Activated naive CD4-positive, alpha-beta T cell treated with anti-CD3 and anti-CD28 coated beads, Interleukin-2, amount 50 U/mL, for 72 hours (primary cell): ENCODE data around the gene SELENOI. TPM values are rescaled to one million over a fixed set of nuclear protein-coding genes. Genes with fewer than 3 reads are reported as not detected.

ENCODE experiments used
- ATAC-seq, 2 donors: fragments of 150-1000 bp; cut with Tn5 transposase; 2 replicates each; pipeline ENCODE4 v1.10.0; 2021; ENCODE audit warnings: mild to moderate bottlenecking in 2 of 2, moderate library complexity in 2 of 2
- DNase-seq, 2 donors: peaks; one replicate each; pipeline ENCODE4 v3.0.0; 2021 to 2022; ENCODE audit warnings: low spot score in 2 of 2
- H3K27ac Mint-ChIP-seq, 2 donors: one replicate each; pipeline ENCODE4 v1.8.0; 2022; ENCODE audit warnings: mild to moderate bottlenecking in 2 of 2, mixed read lengths in 2 of 2
- H3K36me3 Mint-ChIP-seq, 2 donors: one replicate each; pipeline ENCODE4 v1.8.0; 2022; ENCODE audit warnings: mixed read lengths in 2 of 2
- H3K9me3 Mint-ChIP-seq, 2 donors: one replicate each; pipeline ENCODE4 v1.8.0; 2022; ENCODE audit warnings: mixed read lengths in 2 of 2
- total RNA-seq, 2 donors: library from RNA; stranded (reverse); gene quantifications; one replicate each; pipeline ENCODE4 v1.2.3, GENCODE V29; 2022

Gene SELENOI
- total RNA-seq, 2 donors from 2014 or later, result 24.4 to 45.0 TPM

DNA sequence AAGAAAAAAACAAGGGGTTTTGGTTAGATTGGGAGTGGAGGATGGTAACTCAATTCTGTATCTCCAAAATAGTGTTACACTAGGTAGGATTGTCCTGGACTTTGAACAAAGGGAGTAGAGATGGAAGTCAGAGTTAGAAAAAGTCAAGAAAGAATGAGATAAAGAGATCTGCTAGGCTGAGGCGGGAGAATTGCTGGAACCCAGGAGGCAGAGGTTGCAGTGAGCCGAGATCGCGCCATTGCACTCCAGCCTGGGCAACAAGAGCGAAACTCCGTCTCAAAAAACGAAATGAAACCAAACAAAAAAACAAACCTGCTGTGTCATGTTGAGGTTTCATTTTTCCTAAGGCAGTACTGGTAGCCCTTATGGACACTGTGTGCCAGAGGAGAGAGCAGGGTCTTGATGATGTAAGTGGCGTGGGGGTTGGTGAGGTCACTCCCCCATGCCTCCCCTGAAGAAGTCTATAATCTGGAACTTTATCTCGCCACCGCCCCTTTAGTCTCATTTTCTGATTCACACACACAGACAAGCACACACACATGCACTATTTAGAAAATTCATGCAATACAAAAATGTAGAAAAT, 66.2 kb downstream of the SELENOI start:
- H3K36me3 Mint-ChIP-seq, result no peaks in the 10 kb centered on the region
- ATAC-seq, result peak; percentile 63 to 83
- no peak for DNase-seq
- peak overlapping the region in 1 of 2 donors; percentile 82 for H3K27ac Mint-ChIP-seq
- H3K9me3 Mint-ChIP-seq, result no peaks in the 10 kb centered on the region

GRCh38 chr2:26414311-26414710, 68.4 kb downstream of the SELENOI start:
- Mint-ChIP-seq H3K36me3 (no peaks in the 10 kb centered on the region), H3K9me3 (no peaks in the 10 kb centered on the region), H3K27ac (no peak overlapping the region)
- ATAC-seq, result no peak
- DNase-seq, result no peak

GRCh38 chr2:26421961-26422360, 76.0 kb downstream of the SELENOI start:
- Mint-ChIP-seq H3K9me3 (no peaks in the 10 kb centered on the region), H3K36me3 (no peaks in the 10 kb centered on the region), H3K27ac (no peak overlapping the region)
- DNase-seq (no peak), ATAC-seq (no peak)

- ATAC-seq, result no peak
- Mint-ChIP-seq H3K9me3 (no peaks in the 10 kb centered on the region), H3K27ac (no peak overlapping the region), H3K36me3 (no peaks in the 10 kb centered on the region)
- DNase-seq, result no peak
Measured at GRCh38 chr2:26422947-26423629, 77.1 kb downstream of the SELENOI start.

DNA sequence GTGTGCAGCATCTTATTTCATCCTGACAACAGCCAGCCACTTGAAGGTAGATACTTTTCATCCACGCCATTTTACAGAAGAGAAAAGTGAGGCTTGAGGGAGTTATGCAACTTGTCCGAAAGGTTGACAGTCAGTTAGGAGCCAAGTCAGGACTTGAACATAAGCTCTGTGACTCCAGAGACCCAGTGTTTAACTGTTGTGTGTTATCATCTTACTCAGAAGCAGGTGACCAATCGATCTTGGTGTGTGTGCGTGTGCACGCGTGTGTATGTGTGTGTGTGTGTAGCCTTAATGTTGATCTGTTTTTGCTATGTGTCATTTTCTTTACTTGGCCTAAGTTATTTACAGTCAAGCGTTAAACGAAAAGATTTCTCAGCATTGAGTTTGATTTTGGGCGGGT, 77.8 kb downstream of the SELENOI start:
- ATAC-seq (no peak), DNase-seq (no peak)
- no peak overlapping the region for H3K27ac Mint-ChIP-seq
- no peaks in the 10 kb centered on the region for H3K9me3 Mint-ChIP-seq
- no peaks in the 10 kb centered on the region for H3K36me3 Mint-ChIP-seq

GRCh38 chr2:26424221-26424620, 78.3 kb downstream of the SELENOI start:
- DNase-seq (no peak), ATAC-seq (no peak)
- Mint-ChIP-seq H3K9me3 (no peaks in the 10 kb centered on the region), H3K27ac (no peak overlapping the region), H3K36me3 (no peaks in the 10 kb centered on the region)

DNA sequence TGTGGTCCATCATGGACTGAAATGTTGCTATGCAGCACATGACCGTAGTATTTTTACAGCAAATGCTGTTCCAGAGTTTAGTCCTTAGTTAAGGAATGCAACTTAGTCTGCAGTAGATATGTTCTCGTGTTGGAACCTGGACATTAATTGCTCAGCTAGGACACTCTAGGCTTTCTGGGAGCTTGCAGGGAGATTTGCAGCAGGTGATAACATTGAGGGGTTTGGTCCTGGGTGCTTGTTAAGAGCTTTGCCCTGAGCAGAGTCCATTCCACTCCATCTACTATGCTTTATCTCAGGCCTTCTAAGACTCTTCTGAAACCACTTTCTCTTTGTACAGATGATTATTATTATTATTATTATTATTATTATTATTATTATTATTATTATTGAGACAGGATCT, 82.9 kb downstream of the SELENOI start:
- no peaks in the 10 kb centered on the region for H3K36me3 Mint-ChIP-seq
- H3K27ac Mint-ChIP-seq, result no peak overlapping the region
- no peak for DNase-seq
- no peak for ATAC-seq
- H3K9me3 Mint-ChIP-seq, result no peaks in the 10 kb centered on the region

- DNase-seq, result no peak
- no peak for ATAC-seq
- no peaks in the 10 kb centered on the region for H3K36me3 Mint-ChIP-seq
- no peak overlapping the region for H3K27ac Mint-ChIP-seq
- H3K9me3 Mint-ChIP-seq, result no peaks in the 10 kb centered on the region
Measured at GRCh38 chr2:26429779-26430578, 84.0 kb downstream of the SELENOI start.

DNA sequence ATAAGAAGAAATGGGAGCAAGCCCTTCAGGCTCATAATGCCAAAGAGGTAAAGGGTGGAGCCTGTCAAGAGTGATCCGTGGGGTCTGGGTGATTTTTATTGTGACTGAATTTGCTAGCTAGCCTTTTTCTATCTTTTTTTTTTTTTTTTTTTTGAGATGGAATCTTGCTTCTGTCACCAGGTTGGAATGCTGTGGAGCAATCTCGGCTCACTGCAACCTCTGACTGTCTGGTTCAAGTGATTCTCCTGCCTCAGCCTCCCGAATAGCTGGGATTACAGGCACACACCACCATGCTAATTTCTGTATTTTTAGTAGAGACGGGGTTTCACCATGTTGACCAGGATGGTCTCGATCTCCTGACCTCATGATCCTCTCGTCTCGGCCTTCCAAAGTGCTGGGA, 84.9 kb downstream of the SELENOI start:
- no peak overlapping the region for H3K27ac Mint-ChIP-seq
- ATAC-seq, result no peak
- DNase-seq, result no peak
- H3K9me3 Mint-ChIP-seq, result no peaks in the 10 kb centered on the region
- H3K36me3 Mint-ChIP-seq, result no peaks in the 10 kb centered on the region

- Mint-ChIP-seq H3K9me3 (no peaks in the 10 kb centered on the region), H3K27ac (no peak overlapping the region), H3K36me3 (no peaks in the 10 kb centered on the region)
- ATAC-seq (no peak), DNase-seq (no peak)
Measured at GRCh38 chr2:26432363-26432762, 86.4 kb downstream of the SELENOI start.

DNA sequence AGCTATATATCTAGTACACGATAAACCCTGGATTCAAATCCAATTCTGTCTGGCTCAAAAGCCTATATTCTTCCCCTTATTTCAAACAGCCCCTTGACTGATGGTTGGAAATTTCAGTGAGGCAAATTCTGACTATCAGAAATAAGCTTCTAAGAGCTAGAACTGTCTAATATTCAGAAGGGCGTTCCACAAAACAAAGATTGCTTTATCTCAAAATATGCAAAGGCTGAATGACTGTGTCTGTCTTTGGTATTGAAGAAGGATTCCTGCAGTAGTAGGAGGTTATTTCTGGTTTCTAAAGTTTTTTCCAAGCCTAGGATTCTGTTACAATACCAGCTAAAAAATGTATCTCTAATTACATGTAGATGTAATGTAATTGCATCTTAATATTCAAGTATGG, 86.9 kb downstream of the SELENOI start:
- Mint-ChIP-seq H3K9me3 (no peaks in the 10 kb centered on the region), H3K27ac (no peak overlapping the region), H3K36me3 (no peaks in the 10 kb centered on the region)
- DNase-seq (no peak), ATAC-seq (no peak)

DNA sequence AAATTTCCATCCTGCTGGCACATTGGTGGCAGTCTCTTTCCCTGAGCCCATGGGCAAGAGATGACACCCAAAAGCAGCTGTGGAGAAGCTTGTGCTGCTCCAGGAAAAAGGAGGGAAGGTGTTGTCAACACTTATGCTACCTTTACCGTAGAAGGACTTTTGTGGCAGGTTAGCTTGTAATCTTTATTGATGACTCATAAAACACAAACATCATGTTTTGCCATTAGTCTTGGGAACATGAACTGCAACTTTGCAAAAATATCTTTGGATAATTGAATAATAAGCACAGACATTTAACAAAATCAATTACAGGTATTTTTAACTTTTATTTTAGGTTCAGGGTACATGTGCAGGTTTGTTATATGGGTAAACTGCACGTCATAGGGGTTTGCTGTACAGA, 89.2 kb downstream of the SELENOI start:
- Mint-ChIP-seq H3K27ac (no peak overlapping the region), H3K36me3 (no peaks in the 10 kb centered on the region), H3K9me3 (no peaks in the 10 kb centered on the region)
- DNase-seq, result no peak
- no peak for ATAC-seq

- DNase-seq, result no peak
- ATAC-seq, result no peak
- no peaks in the 10 kb centered on the region for H3K36me3 Mint-ChIP-seq
- H3K27ac Mint-ChIP-seq, result no peak overlapping the region
- no peaks in the 10 kb centered on the region for H3K9me3 Mint-ChIP-seq
Measured at GRCh38 chr2:26438526-26438925, 92.6 kb downstream of the SELENOI start.

DNA sequence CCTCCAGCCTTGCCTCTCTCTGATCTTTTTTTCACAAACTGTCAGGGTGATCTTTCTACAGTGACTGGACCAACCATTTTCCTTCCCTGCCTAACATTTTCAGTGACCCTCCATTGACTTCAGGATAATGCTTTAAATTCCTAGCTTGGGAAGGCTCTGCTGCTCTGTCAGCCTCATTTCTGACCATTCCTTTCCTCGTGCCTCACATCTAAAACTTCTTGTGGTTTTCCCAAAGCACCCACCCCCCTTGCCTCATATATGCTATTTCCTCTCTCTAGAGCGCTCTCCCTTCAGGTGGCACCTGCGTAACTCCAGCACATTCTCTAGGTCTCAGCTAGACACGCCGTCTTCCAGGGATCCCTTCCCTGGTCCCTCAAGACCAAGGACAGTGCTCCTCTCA, 93.0 kb downstream of the SELENOI start:
- DNase-seq, result no peak
- no peaks in the 10 kb centered on the region for H3K9me3 Mint-ChIP-seq
- H3K36me3 Mint-ChIP-seq, result no peaks in the 10 kb centered on the region
- no peak for ATAC-seq
- no peak overlapping the region for H3K27ac Mint-ChIP-seq

GRCh38 chr2:26442301-26442700, 96.4 kb downstream of the SELENOI start:
- H3K36me3 Mint-ChIP-seq, result no peaks in the 10 kb centered on the region
- H3K9me3 Mint-ChIP-seq, result no peaks in the 10 kb centered on the region
- H3K27ac Mint-ChIP-seq, result no peak overlapping the region
- no peak for ATAC-seq
- no peak for DNase-seq

DNA sequence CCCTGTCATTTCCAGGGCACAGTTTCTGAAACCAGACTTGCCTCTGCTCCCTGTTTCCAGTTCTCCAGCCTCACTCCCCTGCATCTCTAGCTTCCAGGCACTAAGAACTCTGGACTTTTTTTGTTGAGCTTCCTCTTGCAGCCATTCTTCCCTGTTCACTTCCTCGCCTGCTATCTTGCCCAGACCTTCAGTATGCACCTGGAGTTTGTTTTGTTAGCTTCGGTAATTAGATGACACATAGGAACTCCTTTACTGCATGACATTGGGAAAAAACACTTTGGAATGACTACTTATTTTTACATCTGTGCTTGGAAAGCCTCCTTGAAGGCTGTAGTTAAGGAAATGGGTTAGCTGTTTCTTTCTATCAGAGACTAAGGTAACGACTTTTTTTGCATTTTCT, 96.8 kb downstream of the SELENOI start:
- H3K27ac Mint-ChIP-seq, result no peak overlapping the region
- H3K36me3 Mint-ChIP-seq, result no peaks in the 10 kb centered on the region
- DNase-seq (no peak), ATAC-seq (no peak)
- H3K9me3 Mint-ChIP-seq, result no peaks in the 10 kb centered on the region

DNA sequence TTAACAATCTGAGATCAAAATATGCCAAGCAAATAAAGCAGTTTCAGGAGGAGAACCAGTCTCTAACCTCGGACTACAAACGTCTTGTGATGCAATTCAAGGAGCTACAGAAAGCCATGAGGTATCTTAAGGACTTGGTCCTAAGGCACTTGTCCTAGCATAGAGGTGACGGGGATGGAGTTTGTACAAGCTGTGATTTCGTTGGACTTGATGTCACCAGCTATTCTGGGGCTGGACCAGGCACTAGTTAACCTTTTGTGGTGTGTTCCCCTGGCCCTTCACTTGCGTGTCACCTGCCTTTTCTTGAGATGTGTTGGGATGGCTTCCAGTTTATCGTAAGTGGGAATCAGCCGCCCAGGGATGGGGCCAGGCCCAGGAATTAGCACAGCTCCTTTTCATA, 98.3 kb downstream of the SELENOI start:
- Mint-ChIP-seq H3K27ac (no peak overlapping the region), H3K36me3 (no peaks in the 10 kb centered on the region), H3K9me3 (no peaks in the 10 kb centered on the region)
- DNase-seq, result no peak
- ATAC-seq, result no peak
